Stomach (tissue), 4 donors: ENCODE results near the gene ATXN3L.

Experiments used
- EP300 ChIP-seq: sonication (generic); formaldehyde crosslinking; IDR thresholded peaks from one replicate; pipeline ENCODE4 v1.6.1; 2017; ENCODE audit warnings: antibody characterized with exemption
- POLR2AphosphoS5 ChIP-seq, 3 donors: sonication (generic); formaldehyde crosslinking; IDR thresholded peaks; one replicate each; pipeline ENCODE4 v1.6.1; 2016; ENCODE audit warnings: antibody characterized with exemption in 3 of 3
- TF ChIP-seq, protein P1 (sequence below), 7 experiments: fragments of 450-650 bp in 4 of 7; fragments of 200-600 bp in 3 of 7; sonication (generic) in 3 of 7; IDR thresholded peaks; one replicate each; pipeline ENCODE4 v1.5.1; 2016 to 2019; ENCODE audit warnings: antibody characterized with exemption in 7 of 7, control low read depth in 2 of 7, mild to moderate bottlenecking in 1 of 7

- TF ChIP-seq, protein P1, sequence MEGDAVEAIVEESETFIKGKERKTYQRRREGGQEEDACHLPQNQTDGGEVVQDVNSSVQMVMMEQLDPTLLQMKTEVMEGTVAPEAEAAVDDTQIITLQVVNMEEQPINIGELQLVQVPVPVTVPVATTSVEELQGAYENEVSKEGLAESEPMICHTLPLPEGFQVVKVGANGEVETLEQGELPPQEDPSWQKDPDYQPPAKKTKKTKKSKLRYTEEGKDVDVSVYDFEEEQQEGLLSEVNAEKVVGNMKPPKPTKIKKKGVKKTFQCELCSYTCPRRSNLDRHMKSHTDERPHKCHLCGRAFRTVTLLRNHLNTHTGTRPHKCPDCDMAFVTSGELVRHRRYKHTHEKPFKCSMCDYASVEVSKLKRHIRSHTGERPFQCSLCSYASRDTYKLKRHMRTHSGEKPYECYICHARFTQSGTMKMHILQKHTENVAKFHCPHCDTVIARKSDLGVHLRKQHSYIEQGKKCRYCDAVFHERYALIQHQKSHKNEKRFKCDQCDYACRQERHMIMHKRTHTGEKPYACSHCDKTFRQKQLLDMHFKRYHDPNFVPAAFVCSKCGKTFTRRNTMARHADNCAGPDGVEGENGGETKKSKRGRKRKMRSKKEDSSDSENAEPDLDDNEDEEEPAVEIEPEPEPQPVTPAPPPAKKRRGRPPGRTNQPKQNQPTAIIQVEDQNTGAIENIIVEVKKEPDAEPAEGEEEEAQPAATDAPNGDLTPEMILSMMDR (IDR thresholded peaks at IDR 0.05), result no peak
- TF ChIP-seq POLR2AphosphoS5 (IDR thresholded peaks at IDR 0.05), result no peak
- no peak for TF ChIP-seq EP300
These were observed 32.0 kb downstream of the ATXN3L start for GRCh38 chrX:13287816-13288215.
